GM12873 (cell line): ENCODE measurements around the gene KDM4B.

ENCODE experiments used
- TF ChIP-seq, protein P1 (sequence below): IDR thresholded peaks from 2 replicates; pipeline ENCODE4 v1.5.1; 2012; ENCODE audit warnings: low read depth, mild to moderate bottlenecking, moderate library complexity, low read length, control low read depth; ENCODE audit not compliant: insufficient read depth; ENCODE audit errors: missing control alignments

Gene KDM4B

GRCh38 chr19:5014941-5015340 lies 46.0 kb downstream of the KDM4B start:
- TF ChIP-seq, protein P1, sequence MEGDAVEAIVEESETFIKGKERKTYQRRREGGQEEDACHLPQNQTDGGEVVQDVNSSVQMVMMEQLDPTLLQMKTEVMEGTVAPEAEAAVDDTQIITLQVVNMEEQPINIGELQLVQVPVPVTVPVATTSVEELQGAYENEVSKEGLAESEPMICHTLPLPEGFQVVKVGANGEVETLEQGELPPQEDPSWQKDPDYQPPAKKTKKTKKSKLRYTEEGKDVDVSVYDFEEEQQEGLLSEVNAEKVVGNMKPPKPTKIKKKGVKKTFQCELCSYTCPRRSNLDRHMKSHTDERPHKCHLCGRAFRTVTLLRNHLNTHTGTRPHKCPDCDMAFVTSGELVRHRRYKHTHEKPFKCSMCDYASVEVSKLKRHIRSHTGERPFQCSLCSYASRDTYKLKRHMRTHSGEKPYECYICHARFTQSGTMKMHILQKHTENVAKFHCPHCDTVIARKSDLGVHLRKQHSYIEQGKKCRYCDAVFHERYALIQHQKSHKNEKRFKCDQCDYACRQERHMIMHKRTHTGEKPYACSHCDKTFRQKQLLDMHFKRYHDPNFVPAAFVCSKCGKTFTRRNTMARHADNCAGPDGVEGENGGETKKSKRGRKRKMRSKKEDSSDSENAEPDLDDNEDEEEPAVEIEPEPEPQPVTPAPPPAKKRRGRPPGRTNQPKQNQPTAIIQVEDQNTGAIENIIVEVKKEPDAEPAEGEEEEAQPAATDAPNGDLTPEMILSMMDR: no peak

GRCh38 chr19:5016268-5016667 lies 47.4 kb downstream of the KDM4B start:
- TF ChIP-seq, protein P1: no peak

DNA sequence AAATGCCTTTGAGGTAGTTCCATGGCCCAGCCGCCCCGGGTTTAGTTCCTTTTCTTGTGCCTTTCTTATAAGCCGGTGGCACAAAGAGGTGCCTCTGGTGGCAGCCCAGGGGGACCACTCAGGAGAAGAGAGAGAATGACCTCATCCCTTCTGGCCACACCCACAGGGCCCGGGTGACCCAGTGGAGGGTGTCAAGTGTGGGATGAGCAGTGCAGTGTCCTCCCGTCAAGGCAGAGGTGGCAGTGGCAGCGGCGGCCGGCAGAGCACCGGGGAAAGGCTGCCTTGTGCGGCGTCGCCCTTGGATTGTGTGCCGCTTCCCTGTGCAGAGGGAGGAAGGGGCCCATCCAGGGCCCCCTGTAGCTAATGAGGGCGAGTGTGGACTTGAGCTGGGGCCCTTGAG lies 47.9 kb downstream of the KDM4B start:
- TF ChIP-seq, protein P1: no peak

GRCh38 chr19:5017235-5017634 lies 48.3 kb downstream of the KDM4B start:
- TF ChIP-seq, protein P1: no peak

DNA sequence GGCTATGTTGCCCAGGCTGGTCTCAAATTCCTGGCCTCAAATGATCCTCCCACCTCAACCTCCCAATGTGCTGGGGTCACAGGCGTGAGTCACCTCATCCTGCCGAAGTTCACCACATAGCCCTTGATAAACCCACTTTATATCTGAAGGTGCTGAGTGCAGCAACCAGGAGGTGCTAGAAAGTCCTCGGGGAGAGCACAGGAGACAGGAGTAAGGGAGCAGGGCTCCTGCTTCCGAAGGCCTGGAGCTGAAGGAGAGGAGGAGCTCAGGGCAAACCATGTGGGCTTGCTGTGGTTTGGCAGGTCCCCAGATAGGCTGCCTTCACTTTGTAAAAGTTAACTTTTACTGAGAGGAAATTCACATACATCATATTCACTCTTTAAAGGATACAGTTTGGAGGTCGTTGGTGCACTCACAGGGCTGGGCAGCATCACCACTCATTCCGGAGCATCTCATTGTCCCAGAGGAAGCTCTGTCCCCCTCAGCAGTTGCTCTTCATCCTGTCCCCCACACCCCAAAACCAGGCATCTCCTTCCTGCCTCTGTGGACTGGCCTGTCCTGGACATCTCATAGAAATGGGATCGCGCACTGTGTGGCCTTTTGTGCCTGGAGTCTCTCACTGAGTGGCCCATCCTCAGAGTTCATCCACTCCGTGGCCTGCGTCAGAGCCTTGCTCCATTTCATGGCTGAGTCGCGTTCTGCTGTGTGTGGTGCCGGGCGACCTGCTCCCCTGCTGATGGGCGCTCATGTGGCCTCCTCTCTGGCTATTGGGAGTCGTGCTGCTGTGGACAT lies 49.5 kb downstream of the KDM4B start:
- TF ChIP-seq, protein P1: no peak

DNA sequence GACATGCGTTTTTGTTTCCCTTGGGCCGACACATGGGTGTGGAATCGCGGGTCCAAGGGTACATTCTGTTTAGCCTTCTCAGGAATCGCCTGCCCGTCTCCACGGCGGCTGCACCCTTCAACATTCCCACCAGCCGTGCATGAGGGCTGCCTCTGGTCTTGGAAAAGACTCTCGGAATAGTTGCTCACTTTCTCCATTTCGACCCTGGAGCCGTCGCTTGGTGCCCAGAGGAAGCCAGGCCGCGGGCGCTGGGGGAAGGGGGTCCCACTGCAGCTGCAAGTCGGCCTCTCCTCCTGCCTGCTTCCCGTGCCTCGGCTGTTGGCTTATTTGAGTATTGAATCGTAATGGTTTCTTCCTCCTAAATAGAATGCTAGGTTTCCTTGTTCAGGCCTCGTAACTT lies 51.5 kb downstream of the KDM4B start:
- TF ChIP-seq, protein P1: no peak

DNA sequence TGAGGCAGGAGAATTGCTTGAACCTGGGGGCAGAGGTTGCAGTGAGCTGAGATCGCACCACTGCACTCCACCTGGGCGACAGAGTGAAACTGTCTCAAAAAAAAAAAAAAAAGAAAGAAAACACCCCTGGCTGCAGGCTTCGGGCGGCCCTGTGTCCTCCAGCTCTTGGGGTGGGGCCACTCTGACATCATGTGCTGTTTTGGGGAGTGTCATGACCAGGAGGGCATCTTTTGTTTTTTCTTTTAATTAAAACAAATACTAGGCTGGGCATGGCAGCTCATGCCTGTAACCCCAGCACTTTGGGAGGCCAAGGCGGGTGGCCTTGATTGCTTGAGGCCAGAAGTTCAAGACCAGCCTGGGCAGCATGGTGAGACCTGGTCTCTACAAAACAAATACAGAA lies 52.1 kb downstream of the KDM4B start:
- TF ChIP-seq, protein P1: no peak
